Measurements from ENCODE around the gene RELT.

DNA sequence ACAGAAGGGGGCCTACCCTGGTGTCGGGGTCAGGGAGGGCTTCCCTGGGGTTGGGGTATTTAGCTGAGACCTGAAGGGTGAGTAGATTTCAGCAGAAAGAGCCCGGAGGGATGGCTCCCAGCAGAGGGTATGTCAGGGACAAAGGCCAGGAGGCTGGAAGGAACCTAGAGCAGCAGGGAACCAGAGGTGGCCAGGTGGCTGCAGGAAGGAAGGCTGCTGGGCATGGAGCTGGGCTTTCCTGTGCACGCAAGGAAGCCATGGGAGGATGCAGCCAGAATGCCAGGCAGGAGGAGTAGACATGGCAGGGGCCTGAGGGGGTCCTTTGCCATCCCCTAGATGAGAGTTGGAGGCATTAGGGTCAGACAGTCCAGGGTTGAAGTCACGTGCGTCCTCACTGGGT is 27.4 kb upstream of the RELT start:
- TF ChIP-seq, protein P1, sequence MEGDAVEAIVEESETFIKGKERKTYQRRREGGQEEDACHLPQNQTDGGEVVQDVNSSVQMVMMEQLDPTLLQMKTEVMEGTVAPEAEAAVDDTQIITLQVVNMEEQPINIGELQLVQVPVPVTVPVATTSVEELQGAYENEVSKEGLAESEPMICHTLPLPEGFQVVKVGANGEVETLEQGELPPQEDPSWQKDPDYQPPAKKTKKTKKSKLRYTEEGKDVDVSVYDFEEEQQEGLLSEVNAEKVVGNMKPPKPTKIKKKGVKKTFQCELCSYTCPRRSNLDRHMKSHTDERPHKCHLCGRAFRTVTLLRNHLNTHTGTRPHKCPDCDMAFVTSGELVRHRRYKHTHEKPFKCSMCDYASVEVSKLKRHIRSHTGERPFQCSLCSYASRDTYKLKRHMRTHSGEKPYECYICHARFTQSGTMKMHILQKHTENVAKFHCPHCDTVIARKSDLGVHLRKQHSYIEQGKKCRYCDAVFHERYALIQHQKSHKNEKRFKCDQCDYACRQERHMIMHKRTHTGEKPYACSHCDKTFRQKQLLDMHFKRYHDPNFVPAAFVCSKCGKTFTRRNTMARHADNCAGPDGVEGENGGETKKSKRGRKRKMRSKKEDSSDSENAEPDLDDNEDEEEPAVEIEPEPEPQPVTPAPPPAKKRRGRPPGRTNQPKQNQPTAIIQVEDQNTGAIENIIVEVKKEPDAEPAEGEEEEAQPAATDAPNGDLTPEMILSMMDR (conservative IDR thresholded peaks at IDR 0.05), result no peak
- TF ChIP-seq EZH2 (IDR thresholded peaks at IDR 0.05; ENCODE audit: low read depth), result no peak
